ENCODE data around the gene LGALS3BP. TPM values are rescaled to one million over a fixed set of nuclear protein-coding genes. Genes with fewer than 3 reads are reported as not detected.

The LGALS3BP gene
- total and polyA plus RNA-seq, 2 of the 8 experiments (the other 6 are each of a cell fraction or from before 2014, with no cell fraction given) = 56.1 to 61.6 TPM

- H3K79me1 ChIP-seq (ENCODE audit: low read depth, low read length) = no peaks in the 10 kb centered on the region
- no peak overlapping the region for H2AFZ ChIP-seq (ENCODE audit: low read length)
- H2BK20ac ChIP-seq (ENCODE audit: low read length) = no peak overlapping the region
- DNase-seq (ENCODE audit: low read depth in 1 of 2, low spot score in 2 of 2) (no peak), FAIRE-seq (no peak)
- no peaks in the 10 kb centered on the region for H3K27me3 ChIP-seq (replicated peaks in 1 of 4; ENCODE audit: control insufficient read depth in 3 of 4, extremely low read depth in 1 of 4, insufficient read depth in 3 of 4, low read length in 3 of 4)
- H3K4me2 ChIP-seq (ENCODE audit: insufficient read depth in 1 of 2, low read depth in 2 of 2, low read length in 2 of 2) = no peak overlapping the region
- no peak overlapping the region for H2BK120ac ChIP-seq (replicated peaks; ENCODE audit: low read depth, low read length)
- H3K9ac ChIP-seq (replicated peaks in 1 of 4; ENCODE audit: extremely low read depth in 1 of 4, low read depth in 3 of 4, low read length in 3 of 4) = no peak overlapping the region
- no peaks in the 10 kb centered on the region for H3K36me3 ChIP-seq (ENCODE audit: control insufficient read depth in 2 of 4, insufficient read depth in 4 of 4, low read length in 3 of 4)
- no peak overlapping the region for H3K4ac ChIP-seq (replicated peaks; ENCODE audit: insufficient read length, low read depth, low read length)
- H3K56ac ChIP-seq (replicated peaks; ENCODE audit: insufficient read length, low read depth, low read length) = no peak overlapping the region
- H3K4me1 ChIP-seq (replicated peaks in 1 of 4; ENCODE audit: control insufficient read depth in 3 of 4, insufficient read depth in 4 of 4, low read length in 3 of 4) = peaks cover 0 to 7% (median under 1%) of the 10 kb centered on the region in 4 experiments; a peak in 3 of 7 replicates
- H3K23ac ChIP-seq (ENCODE audit: insufficient read length) = no peak overlapping the region
- POLR2A ChIA-PET (ENCODE audit: partially characterized antibody) = no interaction called here
- no peaks in the 10 kb centered on the region for H4K20me1 ChIP-seq (replicated peaks in 1 of 2; ENCODE audit: control insufficient read depth in 1 of 2, insufficient read depth in 2 of 2, low read length in 2 of 2)
- no peak overlapping the region for H3K27ac ChIP-seq (ENCODE audit: low read depth, low read length)
- 85% methylated on average over 3 of the region's 11 CpGs; no CpG with 5 or more reads in 1 of the 2 experiments for WGBS, 2 experiments (ENCODE audit: extremely low coverage in 1 of 2, insufficient coverage in 1 of 2, insufficient read length in 1 of 2, insufficient replicate concordance in 2 of 2, low coverage in 1 of 2, low lambda C conversion rate in 2 of 2, missing lambda C conversion rate in 1 of 2)
- TF ChIP-seq SIN3A (conservative IDR thresholded peaks at IDR 0.05 in 1 of 2, IDR thresholded peaks at IDR 0.05 in 1 of 2; ENCODE audit: low read depth in 1 of 2, low read length in 2 of 2) (no peak), E2F6 (IDR thresholded peaks at IDR 0.05) (no peak), SP1 (IDR thresholded peaks at IDR 0.05; ENCODE audit: low read depth, low read length) (no peak), MAFK (IDR thresholded peaks at IDR 0.05; ENCODE audit: low read depth, low read length) (no peak)
- H3K23me2 ChIP-seq (ENCODE audit: low read depth, low read length) = 0 out of 2 replicates have a peak, but pooled peaks cover 1% of the 10 kb centered on the region
- H2BK12ac ChIP-seq (ENCODE audit: low read depth, low read length) = no peak overlapping the region
- peaks cover under 1 to 1% of the 10 kb centered on the region in 2 experiments; a peak in 1 of 4 replicates for H3K9me3 ChIP-seq (ENCODE audit: insufficient read depth in 2 of 2, low read depth in 1 of 2, low read length in 1 of 2)
- H4K91ac ChIP-seq (replicated peaks; ENCODE audit: insufficient read length, low read length) = no peak overlapping the region
- CTCF ChIA-PET (ENCODE audit: partially characterized antibody) = interaction anchor here (1.2 to 1.6 kb wide), 3 partner anchors 11 to 89 kb away, joined by 3 to 7 read pairs (median 4); no protein-coding TSS in a partner anchor
- no peak overlapping the region for H2BK5ac ChIP-seq (ENCODE audit: low read depth, low read length)
- no peak overlapping the region for H3K4me3 ChIP-seq (ENCODE audit: extremely low read depth in 1 of 4, insufficient read depth in 2 of 4, low read depth in 3 of 4, low read length in 4 of 4)
- no peak overlapping the region for H2BK15ac ChIP-seq (ENCODE audit: low read length)
- no peak overlapping the region for H3K18ac ChIP-seq (ENCODE audit: extremely low read depth, low read length)
- no peak overlapping the region for H3K14ac ChIP-seq (ENCODE audit: insufficient read length)
- no peaks in the 10 kb centered on the region for H3K79me2 ChIP-seq (ENCODE audit: control insufficient read depth in 1 of 2, insufficient read depth in 2 of 2, low read length in 2 of 2)
- H4K8ac ChIP-seq (ENCODE audit: extremely low read depth, insufficient read depth, low read length) = no peak overlapping the region
- no peak overlapping the region for H4K5ac ChIP-seq (ENCODE audit: insufficient read length, low read depth, low read length)
- no peak overlapping the region for H2AK5ac ChIP-seq (ENCODE audit: low read depth, low read length)
Measured at GRCh38 chr17:78956254-78956653, 23.5 kb downstream of the LGALS3BP start.

All from H1 (cell line).